Mesendoderm (in vitro differentiated cells): ENCODE measurements around the gene AK8.

Experiments
- DNase-seq: peaks from one replicate; pipeline ENCODE4 v3.0.0; 2013
- H2AK5ac ChIP-seq: 2 replicates; pipeline ENCODE4 v1.6.1; 2013; ENCODE audit warnings: low read length, inconsistent platforms
- H2BK120ac ChIP-seq: 2 replicates; pipeline ENCODE4 v1.6.1; 2013; ENCODE audit warnings: low read depth, mild to moderate bottlenecking, low read length, moderate library complexity, mixed read lengths
- H2BK15ac ChIP-seq: replicated peaks from 2 replicates; pipeline ENCODE4 v1.6.1; 2013; ENCODE audit warnings: low read depth, mild to moderate bottlenecking, moderate library complexity
- H2BK5ac ChIP-seq: 2 replicates; pipeline ENCODE4 v1.6.1; 2013; ENCODE audit warnings: low read length, inconsistent platforms
- H3K18ac ChIP-seq: 2 replicates; pipeline ENCODE4 v1.6.1; 2013; ENCODE audit warnings: mild to moderate bottlenecking, low read length, mixed read lengths
- H3K23ac ChIP-seq: one replicate; pipeline ENCODE4 v1.6.1; 2013; ENCODE audit warnings: low read length
- H3K27ac ChIP-seq: 2 replicates; pipeline ENCODE4 v1.5.1; 2013; ENCODE audit warnings: low read depth, mild to moderate bottlenecking, inconsistent platforms, low read length, moderate library complexity
- H3K27me3 ChIP-seq: 2 replicates; pipeline ENCODE4 v1.6.1; 2013; ENCODE audit warnings: low read length, control low read depth, mild to moderate bottlenecking, inconsistent platforms; ENCODE audit not compliant: insufficient read depth, poor library complexity
- H3K36me3 ChIP-seq: 2 replicates; pipeline ENCODE4 v1.6.1; 2013; ENCODE audit warnings: low read length, inconsistent platforms; ENCODE audit not compliant: control insufficient read depth, insufficient read depth
- H3K4ac ChIP-seq: one replicate; pipeline ENCODE4 v1.6.1; 2013; ENCODE audit warnings: low read depth, mild to moderate bottlenecking, low read length, moderate library complexity
- H3K4me1 ChIP-seq: 2 replicates; pipeline ENCODE4 v1.6.1; 2013; ENCODE audit warnings: low read depth, low read length, inconsistent platforms; ENCODE audit not compliant: control insufficient read depth
- H3K4me2 ChIP-seq: 2 replicates; pipeline ENCODE4 v1.6.1; 2013; ENCODE audit warnings: low read length
- H3K4me3 ChIP-seq: 2 replicates; pipeline ENCODE4 v1.5.1; 2013; ENCODE audit warnings: mild to moderate bottlenecking, low read length
- H3K56ac ChIP-seq: one replicate; pipeline ENCODE4 v1.6.1; 2013; ENCODE audit warnings: low read length
- H3K79me1 ChIP-seq: 2 replicates; pipeline ENCODE4 v1.6.1; 2013; ENCODE audit warnings: low read length, inconsistent platforms
- H3K79me2 ChIP-seq: 2 replicates; pipeline ENCODE4 v1.6.1; 2013; ENCODE audit warnings: mild to moderate bottlenecking, low read length; ENCODE audit not compliant: control insufficient read depth, insufficient read depth
- H3K9ac ChIP-seq: 2 replicates; pipeline ENCODE4 v1.6.1; 2013; ENCODE audit warnings: low read length, inconsistent platforms
- H4K5ac ChIP-seq: one replicate; pipeline ENCODE4 v1.6.1; 2013; ENCODE audit warnings: low read length
- H4K8ac ChIP-seq: one replicate; pipeline ENCODE4 v1.6.1; 2013; ENCODE audit warnings: low read depth, mild to moderate bottlenecking, control low read depth, low read length, moderate library complexity
- WGBS: extraction: QIAGEN DNeasy Blood & Tissue Kit; methylation state at CpG from one replicate; pipeline ENCODE4 v1.1.7; 2013; ENCODE audit warnings: low lambda C conversion rate, missing lambda C conversion rate; ENCODE audit not compliant: insufficient coverage; ENCODE audit errors: extremely low coverage; 5-methylcytosine and 5-hydroxymethylcytosine counted together

Gene AK8

GRCh38 chr9:132797861-132798659, 80.0 kb downstream of the AK8 start:
- H4K5ac ChIP-seq = no peak overlapping the region
- H3K36me3 ChIP-seq = no peaks in the 10 kb centered on the region
- no peak for DNase-seq
- H3K4me2 ChIP-seq = no peak overlapping the region
- no peaks in the 10 kb centered on the region for H3K79me1 ChIP-seq
- H2AK5ac ChIP-seq = no peak overlapping the region
- no peak overlapping the region for H3K56ac ChIP-seq
- no peak overlapping the region for H3K18ac ChIP-seq
- no peak overlapping the region for H2BK15ac ChIP-seq
- no CpG with 5 or more reads among the region's 15 CpGs for WGBS
- H3K4me1 ChIP-seq = no peaks in the 10 kb centered on the region
- H3K79me2 ChIP-seq = no peaks in the 10 kb centered on the region
- peaks cover 2% of the 10 kb centered on the region for H3K27me3 ChIP-seq
- no peak overlapping the region for H3K23ac ChIP-seq
- no peak overlapping the region for H3K27ac ChIP-seq
- H2BK5ac ChIP-seq = no peak overlapping the region
- H4K8ac ChIP-seq = no peak overlapping the region
- no peak overlapping the region for H3K9ac ChIP-seq
- H3K4ac ChIP-seq = no peak overlapping the region
- no peak overlapping the region for H3K4me3 ChIP-seq
- H2BK120ac ChIP-seq = no peak overlapping the region

GRCh38 chr9:132795511-132796303, 82.4 kb downstream of the AK8 start:
- H3K4me3 ChIP-seq = no peak overlapping the region
- H2BK120ac ChIP-seq = no peak overlapping the region
- H3K36me3 ChIP-seq = no peaks in the 10 kb centered on the region
- H2AK5ac ChIP-seq = no peak overlapping the region
- no peak overlapping the region for H3K27ac ChIP-seq
- no peak overlapping the region for H2BK15ac ChIP-seq
- H3K9ac ChIP-seq = no peak overlapping the region
- no peaks in the 10 kb centered on the region for H3K4me1 ChIP-seq
- no peak overlapping the region for H3K56ac ChIP-seq
- H4K5ac ChIP-seq = no peak overlapping the region
- no peak overlapping the region for H3K4ac ChIP-seq
- H3K79me1 ChIP-seq = no peaks in the 10 kb centered on the region
- no CpG with 5 or more reads among the region's 16 CpGs for WGBS
- H4K8ac ChIP-seq = no peak overlapping the region
- no peak overlapping the region for H3K4me2 ChIP-seq
- no peak overlapping the region for H3K23ac ChIP-seq
- H3K27me3 ChIP-seq = peaks cover 5% of the 10 kb centered on the region
- H3K18ac ChIP-seq = no peak overlapping the region
- no peak for DNase-seq
- no peak overlapping the region for H2BK5ac ChIP-seq
- H3K79me2 ChIP-seq = no peaks in the 10 kb centered on the region

DNA sequence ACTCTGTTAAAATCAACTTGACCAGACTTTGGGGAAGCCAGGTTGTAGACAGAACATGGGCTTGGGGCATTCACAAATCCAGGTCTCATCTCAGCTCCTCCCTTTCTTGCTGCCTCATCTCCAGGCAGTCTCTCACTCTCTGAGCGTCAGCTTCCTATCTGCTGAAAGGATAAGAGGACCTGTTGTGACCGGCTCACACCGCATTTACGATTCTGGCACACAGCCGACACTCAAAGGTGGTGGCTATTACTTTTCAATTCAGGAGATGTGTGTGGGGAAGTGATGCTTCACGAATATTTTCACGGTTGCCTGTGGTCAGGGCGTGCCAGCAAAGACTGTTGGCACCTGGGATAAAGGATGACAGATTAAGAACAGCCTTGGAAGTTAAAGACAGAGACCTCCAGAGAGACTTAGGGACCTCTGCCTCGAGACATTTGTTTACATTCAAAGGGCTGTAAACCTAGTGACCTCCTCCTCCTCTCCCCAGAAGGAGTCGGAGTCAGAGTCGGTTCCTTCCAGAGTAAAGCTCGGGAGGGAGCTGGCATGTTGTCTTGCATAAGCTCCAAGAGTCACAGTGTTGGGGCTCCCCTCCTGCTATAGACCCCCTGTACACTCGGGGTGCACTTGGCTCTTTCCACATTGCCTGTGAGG, 83.2 kb downstream of the AK8 start:
- H2AK5ac ChIP-seq = no peak overlapping the region
- H3K4me2 ChIP-seq = no peak overlapping the region
- no peak overlapping the region for H2BK120ac ChIP-seq
- DNase-seq = peak; percentile 94
- peaks cover 5% of the 10 kb centered on the region for H3K27me3 ChIP-seq
- H3K36me3 ChIP-seq = no peaks in the 10 kb centered on the region
- H3K79me2 ChIP-seq = no peaks in the 10 kb centered on the region
- no peak overlapping the region for H3K9ac ChIP-seq
- no CpG with 5 or more reads among the region's 13 CpGs for WGBS
- H3K4ac ChIP-seq = no peak overlapping the region
- no peaks in the 10 kb centered on the region for H3K79me1 ChIP-seq
- no peak overlapping the region for H4K5ac ChIP-seq
- H3K56ac ChIP-seq = no peak overlapping the region
- no peak overlapping the region for H4K8ac ChIP-seq
- no peak overlapping the region for H3K18ac ChIP-seq
- H3K4me3 ChIP-seq = no peak overlapping the region
- H3K4me1 ChIP-seq = no peaks in the 10 kb centered on the region
- no peak overlapping the region for H2BK15ac ChIP-seq
- no peak overlapping the region for H3K23ac ChIP-seq
- H3K27ac ChIP-seq = no peak overlapping the region
- H2BK5ac ChIP-seq = no peak overlapping the region

DNA sequence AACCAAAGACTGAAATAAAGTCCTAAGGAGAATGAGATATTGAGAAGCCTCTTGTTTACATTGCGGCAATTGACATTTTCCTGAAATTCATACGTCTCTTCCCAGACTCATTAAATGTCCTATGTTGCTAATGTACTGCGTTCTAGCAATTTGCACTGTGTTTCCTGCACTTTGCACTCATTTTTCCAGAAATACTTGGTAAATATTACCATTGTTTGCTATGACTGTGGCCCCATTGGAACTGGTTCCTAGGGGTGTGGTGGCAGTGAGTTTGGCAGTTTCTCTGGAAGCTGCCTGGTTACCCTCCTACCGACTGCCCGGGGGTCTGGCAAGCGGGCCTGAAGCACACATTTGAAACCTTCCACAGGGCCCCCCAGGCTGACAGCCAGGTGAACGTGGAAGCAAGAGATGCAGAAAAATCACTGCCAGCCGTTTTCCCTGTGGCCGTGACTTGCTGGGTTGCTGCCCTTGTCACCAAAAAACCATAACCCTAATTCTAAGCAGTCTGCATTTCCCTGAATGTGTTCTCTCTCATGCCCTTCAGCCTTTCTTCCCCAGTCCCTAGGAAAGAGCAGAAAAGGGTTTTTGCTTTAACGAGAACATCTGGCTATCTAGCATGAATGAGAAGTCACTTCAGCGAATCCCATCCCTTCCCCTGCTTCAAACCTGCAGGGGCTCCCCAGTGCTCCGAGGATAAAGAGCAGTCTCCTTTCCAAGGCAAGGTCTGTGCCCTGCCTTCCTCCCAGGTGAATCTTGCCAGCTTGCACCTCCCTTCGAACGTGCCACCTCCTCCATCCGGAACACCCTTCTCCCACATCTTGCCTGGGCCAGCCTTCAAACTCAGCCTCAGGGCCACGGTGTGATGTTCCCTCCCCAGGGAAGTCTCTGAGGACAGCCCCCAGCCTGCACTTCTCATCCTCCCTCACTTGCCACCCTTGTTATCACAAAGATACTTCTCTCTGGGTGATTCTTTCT, 84.2 kb downstream of the AK8 start:
- Histone ChIP-seq H3K79me1 (no peaks in the 10 kb centered on the region), H2BK5ac (no peak overlapping the region), H3K9ac (no peak overlapping the region), H3K4me2 (no peak overlapping the region), H4K8ac (no peak overlapping the region), H4K5ac (no peak overlapping the region), H3K23ac (no peak overlapping the region), H3K79me2 (no peaks in the 10 kb centered on the region), H3K18ac (no peak overlapping the region), H2AK5ac (no peak overlapping the region), H3K56ac (no peak overlapping the region), H2BK120ac (no peak overlapping the region), H3K27me3 (peaks cover 5% of the 10 kb centered on the region), H3K4me1 (no peaks in the 10 kb centered on the region), H3K4ac (no peak overlapping the region), H2BK15ac (no peak overlapping the region), H3K36me3 (no peaks in the 10 kb centered on the region), H3K4me3 (no peak overlapping the region), H3K27ac (no peak overlapping the region)
- WGBS = no CpG with 5 or more reads among the region's 16 CpGs
- peak; percentile 32 for DNase-seq

DNA sequence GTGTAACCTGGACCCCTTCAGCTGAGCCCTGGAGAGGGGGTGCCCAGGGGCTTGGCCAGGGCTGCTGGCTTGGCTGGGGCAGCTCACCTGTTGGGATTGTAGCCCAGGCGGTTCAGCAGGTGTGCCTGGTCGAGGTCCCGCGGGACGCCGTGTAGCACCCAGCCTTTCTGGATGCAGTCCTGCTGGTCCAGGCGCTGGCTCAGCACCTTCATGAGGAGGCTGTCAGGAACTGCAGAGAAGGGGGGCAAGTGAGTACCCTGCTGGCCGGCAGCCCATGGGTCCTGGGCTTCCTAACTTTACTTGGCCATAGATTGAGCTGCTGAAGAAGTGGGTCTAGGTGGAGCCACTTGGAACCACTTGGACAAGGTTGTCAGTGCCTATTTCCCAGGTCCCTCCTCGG, 85.5 kb downstream of the AK8 start:
- Histone ChIP-seq H3K23ac (no peak overlapping the region), H2BK15ac (no peak overlapping the region), H4K8ac (no peak overlapping the region), H3K4me3 (no peak overlapping the region), H3K27me3 (peaks cover 3% of the 10 kb centered on the region), H3K18ac (no peak overlapping the region), H3K4me1 (no peaks in the 10 kb centered on the region), H3K4ac (no peak overlapping the region), H3K79me1 (no peaks in the 10 kb centered on the region), H3K36me3 (no peaks in the 10 kb centered on the region), H2BK5ac (no peak overlapping the region), H4K5ac (no peak overlapping the region), H3K9ac (no peak overlapping the region), H3K27ac (no peak overlapping the region), H3K56ac (no peak overlapping the region), H3K79me2 (no peaks in the 10 kb centered on the region), H3K4me2 (no peak overlapping the region), H2BK120ac (no peak overlapping the region), H2AK5ac (no peak overlapping the region)
- WGBS = no CpG with 5 or more reads among the region's 9 CpGs
- no peak for DNase-seq
